ENCODE measurements around the gene SIRPA. TPM values are rescaled to one million over a fixed set of nuclear protein-coding genes. Genes with fewer than 3 reads are reported as not detected.

Gene SIRPA
- polyA plus RNA-seq, 1 donor from 2014 or later = 8.0 TPM

DNA sequence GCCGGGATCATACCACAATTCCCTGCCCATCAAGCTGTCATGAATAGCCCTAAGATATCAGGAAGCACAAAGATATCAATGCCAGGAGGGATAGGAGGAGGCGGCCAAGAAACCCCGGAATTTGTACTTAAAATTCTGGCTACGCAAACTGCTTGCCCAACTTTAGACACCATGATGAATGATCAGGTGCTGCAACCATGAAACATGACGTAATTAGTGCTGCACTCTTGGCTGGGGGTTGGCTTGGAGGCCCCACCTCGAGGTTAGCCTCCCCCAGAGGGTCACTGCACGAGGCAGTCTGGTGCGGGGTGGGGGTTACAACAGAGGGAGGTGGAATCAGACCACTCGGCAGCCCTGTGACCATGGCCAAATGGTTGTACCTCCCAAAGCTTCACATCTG is 8.9 kb downstream of the SIRPA start:
- Histone ChIP-seq H3K27me3 (ENCODE audit: insufficient read depth, low read depth, low read length) (no peaks in the 10 kb centered on the region), H3K9me3 (ENCODE audit: low read length) (no peaks in the 10 kb centered on the region), H3K79me2 (replicated peaks; ENCODE audit: insufficient read depth, low read length) (no peaks in the 10 kb centered on the region), H3K4me3 (ENCODE audit: low read length) (no peak overlapping the region), H3K9me2 (ENCODE audit: insufficient read depth, low read length) (no peaks in the 10 kb centered on the region), H3K9ac (ENCODE audit: low read length) (no peak overlapping the region), H2AFZ (ENCODE audit: low read depth, low read length) (no peak overlapping the region), H3K4me2 (ENCODE audit: low read length) (no peak overlapping the region), H3F3A (ENCODE audit: insufficient read depth, low read length, poor library complexity, severe bottlenecking) (no peaks in the 10 kb centered on the region), H3K27ac (ENCODE audit: low read length) (no peak overlapping the region), H4K20me1 (ENCODE audit: insufficient read depth) (no peaks in the 10 kb centered on the region), H3K36me3 (ENCODE audit: insufficient read depth, low read length) (no peaks in the 10 kb centered on the region)
- TF ChIP-seq MXI1 (conservative IDR thresholded peaks at IDR 0.05; ENCODE audit: poor library complexity, severe bottlenecking) = no peak
- TF ChIP-seq TAF1 (IDR thresholded peaks at IDR 0.05; ENCODE audit: low read depth) = no peak
- TF ChIP-seq, protein P1, sequence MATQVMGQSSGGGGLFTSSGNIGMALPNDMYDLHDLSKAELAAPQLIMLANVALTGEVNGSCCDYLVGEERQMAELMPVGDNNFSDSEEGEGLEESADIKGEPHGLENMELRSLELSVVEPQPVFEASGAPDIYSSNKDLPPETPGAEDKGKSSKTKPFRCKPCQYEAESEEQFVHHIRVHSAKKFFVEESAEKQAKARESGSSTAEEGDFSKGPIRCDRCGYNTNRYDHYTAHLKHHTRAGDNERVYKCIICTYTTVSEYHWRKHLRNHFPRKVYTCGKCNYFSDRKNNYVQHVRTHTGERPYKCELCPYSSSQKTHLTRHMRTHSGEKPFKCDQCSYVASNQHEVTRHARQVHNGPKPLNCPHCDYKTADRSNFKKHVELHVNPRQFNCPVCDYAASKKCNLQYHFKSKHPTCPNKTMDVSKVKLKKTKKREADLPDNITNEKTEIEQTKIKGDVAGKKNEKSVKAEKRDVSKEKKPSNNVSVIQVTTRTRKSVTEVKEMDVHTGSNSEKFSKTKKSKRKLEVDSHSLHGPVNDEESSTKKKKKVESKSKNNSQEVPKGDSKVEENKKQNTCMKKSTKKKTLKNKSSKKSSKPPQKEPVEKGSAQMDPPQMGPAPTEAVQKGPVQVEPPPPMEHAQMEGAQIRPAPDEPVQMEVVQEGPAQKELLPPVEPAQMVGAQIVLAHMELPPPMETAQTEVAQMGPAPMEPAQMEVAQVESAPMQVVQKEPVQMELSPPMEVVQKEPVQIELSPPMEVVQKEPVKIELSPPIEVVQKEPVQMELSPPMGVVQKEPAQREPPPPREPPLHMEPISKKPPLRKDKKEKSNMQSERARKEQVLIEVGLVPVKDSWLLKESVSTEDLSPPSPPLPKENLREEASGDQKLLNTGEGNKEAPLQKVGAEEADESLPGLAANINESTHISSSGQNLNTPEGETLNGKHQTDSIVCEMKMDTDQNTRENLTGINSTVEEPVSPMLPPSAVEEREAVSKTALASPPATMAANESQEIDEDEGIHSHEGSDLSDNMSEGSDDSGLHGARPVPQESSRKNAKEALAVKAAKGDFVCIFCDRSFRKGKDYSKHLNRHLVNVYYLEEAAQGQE (IDR thresholded peaks at IDR 0.05; ENCODE audit: borderline replicate concordance) = no peak
- TF ChIP-seq EZH2 (IDR thresholded peaks at IDR 0.05; ENCODE audit: borderline replicate concordance, insufficient read depth, low read length, poor library complexity, severe bottlenecking) = no peak
- no peak for TF ChIP-seq EP300 (conservative IDR thresholded peaks at IDR 0.05; ENCODE audit: poor library complexity, severe bottlenecking)
- TF ChIP-seq CTCF (IDR thresholded peaks at IDR 0.05; ENCODE audit: poor library complexity, severe bottlenecking) = no peak
- TF ChIP-seq SMC3 (conservative IDR thresholded peaks at IDR 0.05; ENCODE audit: poor library complexity) = no peak
- TF ChIP-seq RAD21 (conservative IDR thresholded peaks at IDR 0.05) = no peak
- no peak for TF ChIP-seq POLR2AphosphoS5 (IDR thresholded peaks at IDR 0.05)

DNA sequence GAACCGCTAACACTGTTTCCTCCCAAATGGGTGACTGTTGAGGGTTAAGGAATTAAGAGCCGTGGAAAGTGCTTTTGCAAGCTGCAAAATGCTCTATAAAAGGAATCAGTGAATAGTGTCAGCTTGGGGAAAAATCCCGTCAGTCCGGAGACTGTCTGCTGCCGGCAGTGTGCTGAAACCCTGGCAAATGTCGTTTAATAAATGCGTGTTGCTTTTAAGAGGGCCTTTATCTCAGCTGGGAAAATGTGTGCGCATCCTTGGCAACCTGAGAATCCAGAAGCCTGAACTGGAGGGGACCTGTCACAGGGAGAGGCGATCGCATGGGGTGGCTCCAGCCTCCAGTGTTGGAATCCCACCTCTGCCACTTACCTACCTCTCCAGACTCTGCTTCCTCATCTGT is 9.8 kb downstream of the SIRPA start:
- TF ChIP-seq, protein P1 (IDR thresholded peaks at IDR 0.05; ENCODE audit: borderline replicate concordance) = peak; percentile 62
- TF ChIP-seq EZH2 (IDR thresholded peaks at IDR 0.05; ENCODE audit: borderline replicate concordance, insufficient read depth, low read length, poor library complexity, severe bottlenecking) (no peak), EP300 (conservative IDR thresholded peaks at IDR 0.05; ENCODE audit: poor library complexity, severe bottlenecking) (no peak), RAD21 (conservative IDR thresholded peaks at IDR 0.05) (peak; percentile 29), MXI1 (conservative IDR thresholded peaks at IDR 0.05; ENCODE audit: poor library complexity, severe bottlenecking) (no peak), TAF1 (IDR thresholded peaks at IDR 0.05; ENCODE audit: low read depth) (no peak), POLR2AphosphoS5 (IDR thresholded peaks at IDR 0.05) (peak; percentile 17), SMC3 (conservative IDR thresholded peaks at IDR 0.05; ENCODE audit: poor library complexity) (peak; percentile 22)
- H2AFZ ChIP-seq (ENCODE audit: low read depth, low read length) = no peak overlapping the region
- H4K20me1 ChIP-seq (ENCODE audit: insufficient read depth) = no peaks in the 10 kb centered on the region
- H3K27me3 ChIP-seq (ENCODE audit: insufficient read depth, low read depth, low read length) = no peaks in the 10 kb centered on the region
- no peaks in the 10 kb centered on the region for H3F3A ChIP-seq (ENCODE audit: insufficient read depth, low read length, poor library complexity, severe bottlenecking)
- H3K27ac ChIP-seq (ENCODE audit: low read length) = peak overlapping the region; percentile 62
- H3K9ac ChIP-seq (ENCODE audit: low read length) = peak overlapping the region; percentile 36
- peak overlapping the region; percentile 28 for H3K4me3 ChIP-seq (ENCODE audit: low read length)
- H3K36me3 ChIP-seq (ENCODE audit: insufficient read depth, low read length) = no peaks in the 10 kb centered on the region
- no peaks in the 10 kb centered on the region for H3K9me2 ChIP-seq (ENCODE audit: insufficient read depth, low read length)
- no peaks in the 10 kb centered on the region for H3K9me3 ChIP-seq (ENCODE audit: low read length)
- H3K4me2 ChIP-seq (ENCODE audit: low read length) = no peak overlapping the region
- H3K79me2 ChIP-seq (replicated peaks; ENCODE audit: insufficient read depth, low read length) = no peaks in the 10 kb centered on the region

Measured in neural cell (in vitro differentiated cells).